ENCODE data around the gene TANGO6. TPM values are rescaled to one million over a fixed set of nuclear protein-coding genes. Genes with fewer than 3 reads are reported as not detected.
A peak's percentile ranks its signal among the peaks of the same experiment; 100 is the strongest.

The TANGO6 gene
- total RNA-seq, 1 donor from 2014 or later = 12.8 TPM

DNA sequence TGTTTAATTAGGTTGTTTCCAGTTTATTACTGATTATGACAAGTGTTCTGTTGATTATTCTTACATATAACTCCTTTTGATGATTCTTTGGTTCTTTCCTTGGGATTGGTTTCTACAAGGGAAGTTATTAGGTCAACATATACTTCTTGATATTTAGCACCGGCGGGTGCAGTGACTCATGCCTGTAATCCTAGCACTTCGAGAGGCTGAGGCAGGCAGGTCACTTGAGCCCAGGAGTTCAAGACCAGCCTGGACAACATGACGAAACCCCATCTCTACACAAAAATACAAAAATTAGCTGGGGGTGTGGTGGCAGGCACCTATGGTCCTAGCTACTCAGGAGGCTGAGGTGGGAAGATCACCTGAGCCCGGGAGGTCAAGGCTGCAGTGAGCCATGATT is 141.9 kb downstream of the TANGO6 start:
- no peak overlapping the region for H3K27ac Mint-ChIP-seq
- no peaks in the 10 kb centered on the region for H3K36me3 ChIP-seq
- peaks cover 10% of the 10 kb centered on the region for H3K4me1 ChIP-seq
- H3K4me2 ChIP-seq = no peak overlapping the region
- no peak for DNase-seq (ENCODE audit: low spot score)
- H3K4me3 Mint-ChIP-seq = no peak overlapping the region
- TF ChIP-seq EZH2 (IDR thresholded peaks at IDR 0.05) = no peak
- TF ChIP-seq EZH2phosphoT487 (IDR thresholded peaks at IDR 0.05) = no peak
- TF ChIP-seq, protein P1, sequence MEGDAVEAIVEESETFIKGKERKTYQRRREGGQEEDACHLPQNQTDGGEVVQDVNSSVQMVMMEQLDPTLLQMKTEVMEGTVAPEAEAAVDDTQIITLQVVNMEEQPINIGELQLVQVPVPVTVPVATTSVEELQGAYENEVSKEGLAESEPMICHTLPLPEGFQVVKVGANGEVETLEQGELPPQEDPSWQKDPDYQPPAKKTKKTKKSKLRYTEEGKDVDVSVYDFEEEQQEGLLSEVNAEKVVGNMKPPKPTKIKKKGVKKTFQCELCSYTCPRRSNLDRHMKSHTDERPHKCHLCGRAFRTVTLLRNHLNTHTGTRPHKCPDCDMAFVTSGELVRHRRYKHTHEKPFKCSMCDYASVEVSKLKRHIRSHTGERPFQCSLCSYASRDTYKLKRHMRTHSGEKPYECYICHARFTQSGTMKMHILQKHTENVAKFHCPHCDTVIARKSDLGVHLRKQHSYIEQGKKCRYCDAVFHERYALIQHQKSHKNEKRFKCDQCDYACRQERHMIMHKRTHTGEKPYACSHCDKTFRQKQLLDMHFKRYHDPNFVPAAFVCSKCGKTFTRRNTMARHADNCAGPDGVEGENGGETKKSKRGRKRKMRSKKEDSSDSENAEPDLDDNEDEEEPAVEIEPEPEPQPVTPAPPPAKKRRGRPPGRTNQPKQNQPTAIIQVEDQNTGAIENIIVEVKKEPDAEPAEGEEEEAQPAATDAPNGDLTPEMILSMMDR (IDR thresholded peaks at IDR 0.05) = no peak
- peaks cover 8% of the 10 kb centered on the region for H3F3A ChIP-seq (ENCODE audit: low read depth)
- H2AFZ ChIP-seq (replicated peaks) = no peak overlapping the region
- no peak overlapping the region for H3K9ac ChIP-seq
- no peaks in the 10 kb centered on the region for H3K36me3 Mint-ChIP-seq
- H3K4me3 ChIP-seq = no peak overlapping the region
- H3K4me1 Mint-ChIP-seq = peaks cover 12% of the 10 kb centered on the region
- no peaks in the 10 kb centered on the region for H3K9me3 ChIP-seq (ENCODE audit: low read depth)
- H3K79me2 ChIP-seq (ENCODE audit: low read depth) = no peaks in the 10 kb centered on the region
- no peaks in the 10 kb centered on the region for H4K20me1 ChIP-seq (ENCODE audit: low read depth)
- H3K27ac ChIP-seq = no peak overlapping the region
- H3K27me3 Mint-ChIP-seq (ENCODE audit: insufficient read depth, low read depth) = no peaks in the 10 kb centered on the region
- no peaks in the 10 kb centered on the region for H3K9me3 Mint-ChIP-seq
- no peaks in the 10 kb centered on the region for H3K27me3 ChIP-seq

DNA sequence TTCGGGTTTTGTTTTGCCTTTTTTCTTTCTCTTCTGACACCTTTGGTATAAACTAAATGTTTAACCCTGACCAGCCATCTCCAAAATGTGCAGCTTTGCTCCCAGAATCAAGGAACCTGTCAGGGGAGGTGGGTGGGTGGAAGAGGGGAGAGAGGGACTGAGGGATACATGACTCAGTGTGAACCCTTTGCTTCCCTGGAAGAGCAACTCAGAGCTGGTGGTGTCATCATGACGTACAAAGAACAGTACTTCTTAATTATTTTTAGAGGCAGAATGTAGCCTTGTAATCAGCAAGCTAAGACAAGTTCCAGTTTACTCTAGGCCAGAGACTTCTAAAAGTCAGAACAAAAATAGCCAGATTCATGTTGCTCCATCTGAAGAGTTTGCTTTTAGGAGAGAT is 142.5 kb downstream of the TANGO6 start:
- no peaks in the 10 kb centered on the region for H3K27me3 ChIP-seq
- H3K27ac ChIP-seq = no peak overlapping the region
- no peaks in the 10 kb centered on the region for H3K79me2 ChIP-seq (ENCODE audit: low read depth)
- no peak overlapping the region for H3K9ac ChIP-seq
- H2AFZ ChIP-seq (replicated peaks) = no peak overlapping the region
- no peak overlapping the region for H3K4me3 ChIP-seq
- no peaks in the 10 kb centered on the region for H3K27me3 Mint-ChIP-seq (ENCODE audit: insufficient read depth, low read depth)
- no peaks in the 10 kb centered on the region for H3K9me3 ChIP-seq (ENCODE audit: low read depth)
- H3K4me2 ChIP-seq = no peak overlapping the region
- TF ChIP-seq EZH2phosphoT487 (IDR thresholded peaks at IDR 0.05) (no peak), EZH2 (IDR thresholded peaks at IDR 0.05) (no peak)
- TF ChIP-seq, protein P1 (IDR thresholded peaks at IDR 0.05) = no peak
- H3K4me1 Mint-ChIP-seq = peaks cover 12% of the 10 kb centered on the region
- H3K36me3 Mint-ChIP-seq = no peaks in the 10 kb centered on the region
- H3K4me1 ChIP-seq = peaks cover 10% of the 10 kb centered on the region
- H3K27ac Mint-ChIP-seq = no peak overlapping the region
- no peaks in the 10 kb centered on the region for H3K9me3 Mint-ChIP-seq
- DNase-seq (ENCODE audit: low spot score) = no peak
- H3F3A ChIP-seq (ENCODE audit: low read depth) = peaks cover 8% of the 10 kb centered on the region
- H3K4me3 Mint-ChIP-seq = no peak overlapping the region
- no peaks in the 10 kb centered on the region for H3K36me3 ChIP-seq
- no peaks in the 10 kb centered on the region for H4K20me1 ChIP-seq (ENCODE audit: low read depth)

DNA sequence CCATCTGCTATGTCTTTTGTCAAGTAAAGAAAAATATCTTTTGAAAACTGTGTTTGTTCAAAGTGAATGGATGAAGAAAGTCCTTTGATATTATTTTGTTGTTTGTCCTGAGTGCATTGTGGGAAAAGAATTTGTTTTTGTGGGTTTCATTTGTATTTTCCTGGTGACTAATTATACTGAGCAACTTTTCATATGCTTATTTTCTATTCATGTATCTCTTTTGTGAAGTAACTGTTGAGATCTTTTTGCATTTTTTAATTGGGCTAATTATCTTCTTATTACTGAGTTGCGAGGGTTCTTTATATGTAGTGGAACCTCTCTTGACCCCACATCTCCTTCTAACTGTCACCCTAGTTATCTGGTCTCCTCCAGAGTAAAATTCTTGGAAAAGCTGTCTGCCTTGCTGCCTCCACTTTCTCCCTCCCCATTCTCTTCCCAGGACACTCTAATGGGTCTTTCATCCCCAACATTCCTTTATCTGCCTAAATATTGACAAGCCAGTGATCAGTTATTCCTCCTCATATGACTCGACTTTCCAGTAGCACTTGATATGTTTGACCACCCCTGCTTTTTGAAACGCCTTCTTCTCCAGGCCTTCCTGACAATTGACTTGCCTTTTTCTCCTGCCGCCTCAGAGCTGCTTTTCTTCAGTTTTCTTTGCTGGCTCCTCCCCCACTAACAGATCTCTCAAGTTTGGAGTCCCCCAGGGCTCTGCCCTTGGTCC is 144.6 kb downstream of the TANGO6 start:
- Mint-ChIP-seq H3K4me3 (no peak overlapping the region), H3K4me1 (peaks cover 12% of the 10 kb centered on the region), H3K9me3 (no peaks in the 10 kb centered on the region), H3K27me3 (ENCODE audit: insufficient read depth, low read depth) (peaks cover 2% of the 10 kb centered on the region), H3K27ac (no peak overlapping the region), H3K36me3 (no peaks in the 10 kb centered on the region)
- H3K27me3 ChIP-seq = no peaks in the 10 kb centered on the region
- TF ChIP-seq EZH2 (IDR thresholded peaks at IDR 0.05) = no peak
- TF ChIP-seq, protein P1 (IDR thresholded peaks at IDR 0.05) = no peak
- no peak for TF ChIP-seq EZH2phosphoT487 (IDR thresholded peaks at IDR 0.05)
- H3F3A ChIP-seq (ENCODE audit: low read depth) = peaks cover 8% of the 10 kb centered on the region
- peak overlapping the region; percentile 25 for H3K27ac ChIP-seq
- no peak for DNase-seq (ENCODE audit: low spot score)
- H3K36me3 ChIP-seq = no peaks in the 10 kb centered on the region
- no peaks in the 10 kb centered on the region for H3K79me2 ChIP-seq (ENCODE audit: low read depth)
- H3K9me3 ChIP-seq (ENCODE audit: low read depth) = no peaks in the 10 kb centered on the region
- H3K9ac ChIP-seq = no peak overlapping the region
- no peak overlapping the region for H2AFZ ChIP-seq (replicated peaks)
- no peak overlapping the region for H3K4me3 ChIP-seq
- H3K4me2 ChIP-seq = peak overlapping the region; percentile 50
- H4K20me1 ChIP-seq (ENCODE audit: low read depth) = no peaks in the 10 kb centered on the region
- H3K4me1 ChIP-seq = peaks cover 10% of the 10 kb centered on the region
